ENCODE measurements around the gene PAN3.

DNA sequence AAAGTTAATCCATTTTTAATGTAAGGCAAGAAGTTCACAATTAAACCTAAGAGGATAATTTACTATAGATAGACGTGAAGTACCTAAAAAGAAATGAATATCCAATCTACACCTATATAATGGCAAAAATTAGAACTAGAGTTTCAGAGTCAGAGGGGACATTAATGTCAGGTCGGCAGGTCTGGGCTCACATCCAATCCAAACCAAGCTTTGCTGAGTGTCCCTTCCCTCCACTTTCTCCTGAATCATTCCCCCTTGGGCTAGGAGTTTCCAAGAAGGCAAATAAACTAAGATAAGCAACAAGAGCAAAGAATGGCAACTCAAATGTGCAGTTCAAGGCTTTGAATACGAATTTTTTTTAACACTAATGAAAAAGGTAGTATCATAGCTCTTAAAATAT is 40.8 kb upstream of the PAN3 start:
- no peak for TF ChIP-seq POLR2AphosphoS5 (IDR thresholded peaks at IDR 0.05)
- TF ChIP-seq, protein P1, sequence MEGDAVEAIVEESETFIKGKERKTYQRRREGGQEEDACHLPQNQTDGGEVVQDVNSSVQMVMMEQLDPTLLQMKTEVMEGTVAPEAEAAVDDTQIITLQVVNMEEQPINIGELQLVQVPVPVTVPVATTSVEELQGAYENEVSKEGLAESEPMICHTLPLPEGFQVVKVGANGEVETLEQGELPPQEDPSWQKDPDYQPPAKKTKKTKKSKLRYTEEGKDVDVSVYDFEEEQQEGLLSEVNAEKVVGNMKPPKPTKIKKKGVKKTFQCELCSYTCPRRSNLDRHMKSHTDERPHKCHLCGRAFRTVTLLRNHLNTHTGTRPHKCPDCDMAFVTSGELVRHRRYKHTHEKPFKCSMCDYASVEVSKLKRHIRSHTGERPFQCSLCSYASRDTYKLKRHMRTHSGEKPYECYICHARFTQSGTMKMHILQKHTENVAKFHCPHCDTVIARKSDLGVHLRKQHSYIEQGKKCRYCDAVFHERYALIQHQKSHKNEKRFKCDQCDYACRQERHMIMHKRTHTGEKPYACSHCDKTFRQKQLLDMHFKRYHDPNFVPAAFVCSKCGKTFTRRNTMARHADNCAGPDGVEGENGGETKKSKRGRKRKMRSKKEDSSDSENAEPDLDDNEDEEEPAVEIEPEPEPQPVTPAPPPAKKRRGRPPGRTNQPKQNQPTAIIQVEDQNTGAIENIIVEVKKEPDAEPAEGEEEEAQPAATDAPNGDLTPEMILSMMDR (IDR thresholded peaks at IDR 0.05) = no peak
